SU-DHL-6 (cell line): Measurements from ENCODE around the gene STYX.

Experiments used
- CTCF ChIP-seq: fragments of 200-600 bp; sonication (generic); IDR thresholded peaks from one replicate; pipeline ENCODE4 v1.5.1; 2017; ENCODE audit warnings: antibody characterized with exemption, mild to moderate bottlenecking, low read length, moderate library complexity; ENCODE audit not compliant: insufficient read depth, poor library complexity, severe bottlenecking
- EZH2phosphoT487 ChIP-seq: fragments of 200-600 bp; sonication (generic), shearing (Covaris generic); conservative IDR thresholded peaks from 2 replicates; pipeline ENCODE4 v1.6.1; 2018; ENCODE audit warnings: mild to moderate bottlenecking, antibody characterized with exemption, low read length, moderate library complexity, mixed read lengths

- TF ChIP-seq CTCF: no peak
- no peak for TF ChIP-seq EZH2phosphoT487
Observed at GRCh38 chr14:52780893-52781292, 50.9 kb downstream of the STYX start.
